ENCODE measurements around the gene TFG.

Gene TFG

DNA sequence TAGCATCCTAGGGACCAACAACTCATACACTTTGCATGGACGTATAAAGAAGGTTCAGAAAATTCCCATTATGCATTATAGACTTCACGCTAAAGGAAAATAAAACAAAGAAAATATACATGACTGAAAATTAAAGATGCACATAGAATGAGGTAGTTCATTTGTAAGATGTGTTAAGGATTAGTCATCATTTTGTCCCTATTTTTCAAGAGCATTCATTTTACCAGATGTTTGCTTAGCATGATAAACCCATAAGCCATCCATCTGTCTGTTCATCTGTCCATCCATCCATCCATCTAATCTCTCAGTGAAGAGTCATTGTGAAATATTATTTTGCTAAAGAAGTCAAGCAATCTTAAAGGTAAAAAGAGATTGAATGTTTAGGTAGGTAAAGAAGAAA lies 80.3 kb downstream of the TFG start:
- DNase-seq (ENCODE audit: extremely low read depth in 1 of 2, low read depth in 1 of 2) = no peak

- DNase-seq (ENCODE audit: extremely low read depth in 1 of 2, low read depth in 1 of 2) = no peak
Measured at GRCh38 chr3:100796556-100796955, 87.3 kb downstream of the TFG start.

- DNase-seq (ENCODE audit: extremely low read depth in 1 of 2, low read depth in 1 of 2) = no peak
Measured at GRCh38 chr3:100798012-100798411, 88.7 kb downstream of the TFG start.
